Esophagus squamous epithelium (tissue), 4 donors: ENCODE results near the gene PFKFB4.

Experiments
- POLR2A ChIP-seq, 4 donors: fragments of 450-650 bp; IDR thresholded peaks; one replicate each; pipeline ENCODE4 v1.6.1; 2017; ENCODE audit warnings: antibody characterized with exemption in 4 of 4, mild to moderate bottlenecking in 4 of 4, moderate library complexity in 3 of 4
- TF ChIP-seq, protein P1 (sequence below), 6 experiments: fragments of 450-650 bp in 4 of 6; fragments of 200-600 bp in 2 of 6; sonication (generic) in 2 of 6; IDR thresholded peaks; one replicate each; pipeline ENCODE4 v1.5.1; 2016 to 2019; ENCODE audit warnings: antibody characterized with exemption in 6 of 6, mild to moderate bottlenecking in 4 of 6, moderate library complexity in 4 of 6

DNA sequence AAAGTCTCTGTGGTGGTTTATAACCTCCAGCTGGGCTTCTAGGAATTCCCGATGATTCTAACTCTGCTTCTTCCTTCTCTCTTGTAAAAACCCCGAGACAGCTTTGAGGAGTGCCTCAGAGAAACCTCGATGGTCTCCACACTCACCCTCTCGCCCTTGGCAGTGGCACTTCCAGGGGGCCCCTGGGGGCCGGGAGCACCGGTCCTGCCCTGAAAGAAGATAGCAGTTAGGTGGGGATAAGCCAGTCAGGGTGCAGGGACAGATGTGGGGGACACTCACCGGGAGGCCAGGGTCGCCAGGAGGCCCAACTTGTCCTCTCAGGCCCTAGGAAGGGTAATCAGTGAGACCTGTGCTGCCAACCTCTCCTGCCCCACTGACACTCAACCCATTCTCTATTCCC lies 28.8 kb upstream of the PFKFB4 start:
- TF ChIP-seq, protein P1, sequence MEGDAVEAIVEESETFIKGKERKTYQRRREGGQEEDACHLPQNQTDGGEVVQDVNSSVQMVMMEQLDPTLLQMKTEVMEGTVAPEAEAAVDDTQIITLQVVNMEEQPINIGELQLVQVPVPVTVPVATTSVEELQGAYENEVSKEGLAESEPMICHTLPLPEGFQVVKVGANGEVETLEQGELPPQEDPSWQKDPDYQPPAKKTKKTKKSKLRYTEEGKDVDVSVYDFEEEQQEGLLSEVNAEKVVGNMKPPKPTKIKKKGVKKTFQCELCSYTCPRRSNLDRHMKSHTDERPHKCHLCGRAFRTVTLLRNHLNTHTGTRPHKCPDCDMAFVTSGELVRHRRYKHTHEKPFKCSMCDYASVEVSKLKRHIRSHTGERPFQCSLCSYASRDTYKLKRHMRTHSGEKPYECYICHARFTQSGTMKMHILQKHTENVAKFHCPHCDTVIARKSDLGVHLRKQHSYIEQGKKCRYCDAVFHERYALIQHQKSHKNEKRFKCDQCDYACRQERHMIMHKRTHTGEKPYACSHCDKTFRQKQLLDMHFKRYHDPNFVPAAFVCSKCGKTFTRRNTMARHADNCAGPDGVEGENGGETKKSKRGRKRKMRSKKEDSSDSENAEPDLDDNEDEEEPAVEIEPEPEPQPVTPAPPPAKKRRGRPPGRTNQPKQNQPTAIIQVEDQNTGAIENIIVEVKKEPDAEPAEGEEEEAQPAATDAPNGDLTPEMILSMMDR (IDR thresholded peaks at IDR 0.05), result no peak
- TF ChIP-seq POLR2A (IDR thresholded peaks at IDR 0.05), result no peak
